ENCODE data around the gene SLC26A8. TPM values are rescaled to one million over a fixed set of nuclear protein-coding genes. Genes with fewer than 3 reads are reported as not detected.

SLC26A8 gene
- total RNA-seq, 4 donors from 2014 or later = 0.13 to 0.89 (median 0.60) TPM

DNA sequence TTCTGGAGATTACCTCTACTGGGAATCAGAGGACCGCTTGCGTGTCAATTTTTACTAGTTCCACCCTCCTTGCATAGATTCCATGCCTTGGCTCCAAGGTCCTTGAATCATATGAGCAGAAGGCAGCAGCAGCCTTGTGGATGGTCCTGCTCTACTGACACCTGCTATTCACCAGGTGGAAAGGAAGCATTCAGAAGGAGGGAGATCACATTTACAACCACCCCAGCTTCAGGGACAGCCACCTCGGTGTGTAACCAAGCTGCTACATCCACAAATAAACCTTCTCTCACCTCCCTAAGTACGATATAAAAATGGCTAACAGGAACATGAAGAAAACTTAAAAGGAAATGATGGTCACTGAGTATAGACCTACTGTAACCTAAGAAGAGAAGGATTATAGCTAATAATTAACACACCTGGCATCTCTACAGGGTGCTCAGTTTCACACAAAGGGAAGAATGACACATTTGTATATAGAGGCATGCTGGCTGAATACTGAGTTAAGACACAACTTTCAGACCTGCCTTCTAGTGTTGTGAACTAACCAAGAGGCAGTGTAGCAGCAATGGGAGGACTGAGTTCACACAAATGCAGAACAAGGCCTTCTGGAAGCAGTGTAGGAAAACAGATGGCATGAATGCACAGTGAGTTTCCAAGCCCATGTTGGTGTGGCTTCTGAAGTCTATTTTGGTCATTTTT lies 57.2 kb downstream of the SLC26A8 start:
- 83 to 86% methylated on average over 4 of the region's 4 CpGs for WGBS, 2 donors
- H3K27ac ChIP-seq = no peak overlapping the region
- H3K27me3 ChIP-seq = no peaks in the 10 kb centered on the region
- no peak for TF ChIP-seq CTCF (IDR thresholded peaks at IDR 0.05)
- TF ChIP-seq POLR2A (IDR thresholded peaks at IDR 0.05) = no peak
- H3K4me3 ChIP-seq (replicated peaks in 1 of 3) = no peak overlapping the region
- intact Hi-C loops (cut with DNase I) = no loop called here
- DNase-seq = no peak
- H3K4me1 ChIP-seq = peaks cover under 1 to 2% of the 10 kb centered on the region in 2 donors
- H3K36me3 ChIP-seq = no peaks in the 10 kb centered on the region
- H3K9me3 ChIP-seq = no peaks in the 10 kb centered on the region

DNA sequence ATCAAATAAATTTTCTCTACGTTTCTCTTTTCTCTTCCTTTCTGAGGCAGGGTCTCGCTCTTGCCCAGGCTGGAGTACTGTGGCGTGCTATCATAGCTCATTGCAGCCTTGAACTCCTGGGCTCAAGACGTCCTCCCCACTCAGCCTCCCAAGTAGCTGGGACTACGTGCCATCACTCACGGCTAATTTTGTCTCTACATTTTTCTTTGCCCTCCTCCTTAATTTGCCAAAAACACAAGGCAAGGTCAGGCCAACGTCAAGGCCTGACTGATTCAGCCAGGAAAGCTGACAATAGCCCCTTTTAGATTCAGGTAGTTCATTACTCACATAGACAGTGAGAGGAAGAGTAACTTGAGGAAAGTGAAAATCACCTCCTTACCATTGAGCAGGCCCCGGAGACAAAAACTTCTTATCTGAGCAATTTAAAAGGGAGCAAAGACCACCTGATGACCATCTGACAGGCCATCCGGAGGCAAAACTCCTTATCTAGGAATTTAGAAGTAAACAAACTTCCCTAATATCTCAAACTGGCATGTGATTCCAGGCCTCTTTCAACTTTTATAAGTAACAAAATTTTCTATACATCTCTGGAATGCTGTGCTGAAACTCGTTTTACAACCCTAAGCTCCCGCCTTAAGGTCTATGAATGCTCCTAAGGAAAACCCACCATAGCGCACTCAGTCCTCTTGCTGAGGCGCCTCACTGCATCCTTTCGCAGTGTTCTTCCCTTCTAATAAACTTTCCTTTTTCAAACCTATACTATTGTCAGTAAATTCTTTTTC lies 61.5 kb downstream of the SLC26A8 start:
- no peaks in the 10 kb centered on the region for H3K36me3 ChIP-seq
- WGBS, 2 donors = 85% methylated on average over 14 of the region's 14 CpGs
- H3K27ac ChIP-seq = no peak overlapping the region
- H3K27me3 ChIP-seq = no peaks in the 10 kb centered on the region
- H3K4me3 ChIP-seq (replicated peaks in 1 of 3) = no peak overlapping the region
- no peaks in the 10 kb centered on the region for H3K4me1 ChIP-seq
- DNase-seq = no peak
- no peak for TF ChIP-seq POLR2A (IDR thresholded peaks at IDR 0.05)
- no peak for TF ChIP-seq CTCF (IDR thresholded peaks at IDR 0.05)
- no peaks in the 10 kb centered on the region for H3K9me3 ChIP-seq
- intact Hi-C loops (cut with DNase I) = no loop called here

- Histone ChIP-seq H3K27me3 (no peaks in the 10 kb centered on the region), H3K9me3 (no peaks in the 10 kb centered on the region), H3K4me1 (no peaks in the 10 kb centered on the region), H3K27ac (no peak overlapping the region), H3K4me3 (replicated peaks in 1 of 3) (no peak overlapping the region), H3K36me3 (no peaks in the 10 kb centered on the region)
- no peak for TF ChIP-seq CTCF (IDR thresholded peaks at IDR 0.05)
- no peak for TF ChIP-seq POLR2A (IDR thresholded peaks at IDR 0.05)
- no peak for DNase-seq
- WGBS, 2 donors = 75 to 80% methylated on average over 2 of the region's 2 CpGs
- intact Hi-C loops (cut with DNase I) = no loop called here
These were observed 64.3 kb downstream of the SLC26A8 start for GRCh38 chr6:35960187-35960586.

GRCh38 chr6:35955970-35956369 lies 68.5 kb downstream of the SLC26A8 start:
- TF ChIP-seq CTCF (IDR thresholded peaks at IDR 0.05) (no peak), POLR2A (IDR thresholded peaks at IDR 0.05) (no peak)
- H3K4me1 ChIP-seq = no peaks in the 10 kb centered on the region
- no peak for DNase-seq
- H3K27me3 ChIP-seq = no peaks in the 10 kb centered on the region
- intact Hi-C loops (cut with DNase I) = no loop called here
- no peak overlapping the region for H3K27ac ChIP-seq
- WGBS, 2 donors = 79 to 84% methylated on average over 4 of the region's 4 CpGs
- H3K36me3 ChIP-seq = no peaks in the 10 kb centered on the region
- no peaks in the 10 kb centered on the region for H3K9me3 ChIP-seq
- H3K4me3 ChIP-seq (replicated peaks in 1 of 3) = no peak overlapping the region

DNA sequence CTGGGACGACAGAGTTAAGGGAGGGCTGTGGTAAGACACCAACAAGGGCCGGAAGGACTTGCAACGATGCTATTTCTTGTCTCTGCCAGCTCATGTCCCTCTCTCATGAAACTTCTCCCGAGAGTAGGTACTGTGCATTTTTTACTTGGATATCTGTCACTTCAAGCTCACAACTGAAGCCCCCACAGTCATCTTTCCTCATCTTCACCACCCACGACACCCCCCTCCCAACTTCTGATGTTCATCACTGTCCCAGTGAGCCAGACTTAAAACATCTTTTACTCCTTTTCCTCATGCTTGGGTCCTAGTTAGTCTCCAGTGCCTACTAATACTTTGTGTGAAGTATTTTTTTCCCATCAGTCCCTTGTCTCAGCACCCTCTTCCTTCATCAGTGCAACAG lies 68.9 kb downstream of the SLC26A8 start:
- intact Hi-C loops (cut with DNase I) = no loop called here
- 89% methylated on average over 5 of the region's 5 CpGs for WGBS, 2 donors

More for the DNA sequence above, 68.9 kb downstream of the SLC26A8 start:
- TF ChIP-seq POLR2A (IDR thresholded peaks at IDR 0.05) (no peak), CTCF (IDR thresholded peaks at IDR 0.05) (no peak)
- Histone ChIP-seq H3K4me1 (no peaks in the 10 kb centered on the region), H3K9me3 (no peaks in the 10 kb centered on the region), H3K4me3 (replicated peaks in 1 of 3) (no peak overlapping the region), H3K36me3 (no peaks in the 10 kb centered on the region), H3K27me3 (no peaks in the 10 kb centered on the region), H3K27ac (no peak overlapping the region)
- no peak for DNase-seq
